Activated CD4-positive, alpha-beta memory T cell treated with anti-CD3 and anti-CD28 coated beads, Interleukin-2, amount 10 ng/mL, durations not matched to agents 7 days and 5 days (primary cell): ENCODE results near the gene EML4. TPM values are rescaled to one million over a fixed set of nuclear protein-coding genes. Genes with fewer than 3 reads are reported as not detected.

Experiments
- CTCF ChIA-PET: fragments of 350-600 bp; sonication (Branson Sonifier 250); formaldehyde crosslinking; loops from one replicate; lab custom pipeline; 2021; ENCODE audit warnings: antibody characterized with exemption, inconsistent platforms; lab: Charles Lee
- POLR2A ChIA-PET: fragments of 350-600 bp; sonication (Branson Sonifier 250); formaldehyde crosslinking; loops from one replicate; lab custom pipeline; 2021; ENCODE audit warnings: antibody characterized with exemption; lab: Charles Lee
- DNase-seq: peaks from one replicate; pipeline ENCODE4 v3.0.0-alpha.2; 2020
- H3K27ac Mint-ChIP-seq: one replicate; pipeline ENCODE4 v1.8.0; 2021; ENCODE audit warnings: mild to moderate bottlenecking, mixed read lengths
- H3K27me3 Mint-ChIP-seq: one replicate; pipeline ENCODE4 v1.8.0; 2021; ENCODE audit warnings: mixed read lengths
- H3K36me3 Mint-ChIP-seq: one replicate; pipeline ENCODE4 v1.8.0; 2021; ENCODE audit warnings: low read depth, mixed read lengths
- H3K4me1 Mint-ChIP-seq: one replicate; pipeline ENCODE4 v1.8.0; 2021; ENCODE audit warnings: mixed read lengths
- H3K4me3 Mint-ChIP-seq: one replicate; pipeline ENCODE4 v1.8.0; 2021; ENCODE audit warnings: mild to moderate bottlenecking, mixed read lengths
- H3K9me3 Mint-ChIP-seq: one replicate; pipeline ENCODE4 v1.8.0; 2021; ENCODE audit warnings: mixed read lengths
- total RNA-seq, 2 experiments: library from RNA; stranded (reverse); gene quantifications; one replicate each; pipeline ENCODE4 v1.2.3, GENCODE V29; 2021

EML4 gene
- total RNA-seq, 2 experiments from 2014 or later = 130 to 133 TPM

GRCh38 chr2:42223067-42223854 is 54.1 kb downstream of the EML4 start:
- H3K27me3 Mint-ChIP-seq = no peaks in the 10 kb centered on the region
- H3K9me3 Mint-ChIP-seq = no peaks in the 10 kb centered on the region
- no peak overlapping the region for H3K4me3 Mint-ChIP-seq
- H3K36me3 Mint-ChIP-seq = peaks cover 44% of the 10 kb centered on the region
- DNase-seq = no peak
- ChIA-PET POLR2A (no interaction called here), CTCF (interaction anchor here (1.1 kb wide), 1 partner anchor 105 kb away, joined by 3 read pairs; no protein-coding TSS in a partner anchor)
- no peak overlapping the region for H3K27ac Mint-ChIP-seq
- peaks cover 39% of the 10 kb centered on the region for H3K4me1 Mint-ChIP-seq

DNA sequence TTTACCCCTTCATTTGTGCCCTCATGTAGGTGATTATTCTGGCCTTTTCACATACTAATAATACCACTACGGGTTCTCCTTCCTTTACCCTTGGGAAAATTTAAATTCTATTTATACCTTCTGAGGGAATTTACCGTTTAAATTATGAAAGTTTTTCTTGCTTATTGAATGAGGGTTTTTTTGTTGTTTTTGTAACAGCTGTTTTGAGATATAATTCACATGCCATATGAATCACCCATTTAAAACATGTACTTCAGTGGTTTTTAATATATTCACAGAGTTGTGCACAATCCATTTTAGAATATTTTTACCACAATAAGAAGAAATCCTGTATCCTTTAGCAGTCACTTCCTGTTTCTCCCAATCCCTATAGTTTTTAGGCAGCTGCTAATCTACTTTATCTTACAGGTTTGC is 54.7 kb downstream of the EML4 start:
- Mint-ChIP-seq H3K27me3 (no peaks in the 10 kb centered on the region), H3K4me1 (peaks cover 38% of the 10 kb centered on the region), H3K9me3 (no peaks in the 10 kb centered on the region), H3K4me3 (no peak overlapping the region), H3K27ac (no peak overlapping the region), H3K36me3 (peaks cover 40% of the 10 kb centered on the region)
- no peak for DNase-seq
- ChIA-PET CTCF (interaction anchor here (1.1 kb wide), 1 partner anchor 104 kb away, joined by 3 read pairs; no protein-coding TSS in a partner anchor), POLR2A (no interaction called here)

GRCh38 chr2:42224422-42225067 is 55.4 kb downstream of the EML4 start:
- peaks cover 39% of the 10 kb centered on the region for H3K4me1 Mint-ChIP-seq
- no peak for DNase-seq
- no peaks in the 10 kb centered on the region for H3K9me3 Mint-ChIP-seq
- no peak overlapping the region for H3K4me3 Mint-ChIP-seq
- POLR2A ChIA-PET = no interaction called here
- CTCF ChIA-PET = no interaction called here
- H3K27ac Mint-ChIP-seq = no peak overlapping the region
- H3K36me3 Mint-ChIP-seq = peaks cover 38% of the 10 kb centered on the region
- H3K27me3 Mint-ChIP-seq = no peaks in the 10 kb centered on the region

- DNase-seq = no peak
- Mint-ChIP-seq H3K4me1 (peaks cover 40% of the 10 kb centered on the region), H3K27me3 (no peaks in the 10 kb centered on the region), H3K27ac (no peak overlapping the region), H3K4me3 (no peak overlapping the region), H3K36me3 (peaks cover 34% of the 10 kb centered on the region), H3K9me3 (no peaks in the 10 kb centered on the region)
- ChIA-PET CTCF (no interaction called here), POLR2A (interaction anchor here (0.7 kb wide), 1 partner anchor 120 kb away, joined by 3 read pairs; no protein-coding TSS in a partner anchor)
These were observed 56.4 kb downstream of the EML4 start for GRCh38 chr2:42225573-42225972.

DNA sequence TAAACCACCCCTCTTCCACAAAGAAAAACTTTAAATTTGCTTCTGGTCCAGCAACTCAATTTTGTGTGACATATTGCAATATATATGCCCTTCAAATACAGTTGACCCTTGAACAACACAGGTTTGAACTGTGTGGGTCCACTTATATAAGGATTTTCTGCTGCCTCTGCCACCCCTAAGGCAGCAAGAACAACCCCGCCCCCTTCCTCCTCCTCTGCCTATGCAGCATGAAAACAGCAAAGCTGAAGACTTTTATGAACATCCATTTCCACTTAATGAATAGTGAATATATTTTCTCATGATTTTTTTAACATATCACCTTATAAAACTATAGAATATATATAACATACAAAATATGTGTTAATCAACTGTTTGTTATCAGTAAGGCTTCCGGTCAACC is 58.3 kb downstream of the EML4 start:
- no peaks in the 10 kb centered on the region for H3K9me3 Mint-ChIP-seq
- ChIA-PET CTCF (interaction anchor here (1.1 to 1.7 kb wide), 2 partner anchors 131 to 139 kb away, joined by 3 to 4 read pairs; no protein-coding TSS in a partner anchor), POLR2A (no interaction called here)
- no peak for DNase-seq
- no peaks in the 10 kb centered on the region for H3K27me3 Mint-ChIP-seq
- peaks cover 48% of the 10 kb centered on the region for H3K4me1 Mint-ChIP-seq
- H3K27ac Mint-ChIP-seq = no peak overlapping the region
- no peak overlapping the region for H3K4me3 Mint-ChIP-seq
- peaks cover 26% of the 10 kb centered on the region for H3K36me3 Mint-ChIP-seq

- no peaks in the 10 kb centered on the region for H3K9me3 Mint-ChIP-seq
- H3K36me3 Mint-ChIP-seq = peaks cover 22% of the 10 kb centered on the region
- H3K27ac Mint-ChIP-seq = no peak overlapping the region
- no peak overlapping the region for H3K4me3 Mint-ChIP-seq
- no peaks in the 10 kb centered on the region for H3K27me3 Mint-ChIP-seq
- peaks cover 47% of the 10 kb centered on the region for H3K4me1 Mint-ChIP-seq
- POLR2A ChIA-PET = no interaction called here
- CTCF ChIA-PET = interaction anchor here (1.1 to 1.7 kb wide), 2 partner anchors 132 to 140 kb away, joined by 3 to 4 read pairs; no protein-coding TSS in a partner anchor
- DNase-seq = no peak
These were observed 58.9 kb downstream of the EML4 start for GRCh38 chr2:42228101-42228500.

GRCh38 chr2:42229949-42230348 is 60.8 kb downstream of the EML4 start:
- H3K27ac Mint-ChIP-seq = no peak overlapping the region
- H3K9me3 Mint-ChIP-seq = no peaks in the 10 kb centered on the region
- POLR2A ChIA-PET = interaction anchor here (0.7 to 0.9 kb wide), 2 partner anchors 9 to 124 kb away, joined by 3 read pairs; no protein-coding TSS in a partner anchor
- H3K4me3 Mint-ChIP-seq = no peak overlapping the region
- DNase-seq = no peak
- peaks cover 34% of the 10 kb centered on the region for H3K4me1 Mint-ChIP-seq
- H3K36me3 Mint-ChIP-seq = peaks cover 13% of the 10 kb centered on the region
- CTCF ChIA-PET = interaction anchor here (0.6 to 1.7 kb wide), 3 partner anchors 9 to 48 kb away, joined by 3 to 4 read pairs (median 3); no protein-coding TSS in a partner anchor
- H3K27me3 Mint-ChIP-seq = no peaks in the 10 kb centered on the region

- Mint-ChIP-seq H3K27me3 (no peaks in the 10 kb centered on the region), H3K4me1 (peaks cover 33% of the 10 kb centered on the region), H3K4me3 (no peak overlapping the region), H3K9me3 (no peaks in the 10 kb centered on the region), H3K27ac (no peak overlapping the region), H3K36me3 (peaks cover 11% of the 10 kb centered on the region)
- CTCF ChIA-PET = interaction anchor here (1.1 kb wide), 1 partner anchor 36 kb away, joined by 3 read pairs; no protein-coding TSS in a partner anchor
- POLR2A ChIA-PET = no interaction called here
- DNase-seq = no peak
These were observed 61.7 kb downstream of the EML4 start for GRCh38 chr2:42230891-42231290.

GRCh38 chr2:42232024-42232423 is 62.9 kb downstream of the EML4 start:
- no peak for DNase-seq
- H3K36me3 Mint-ChIP-seq = peaks cover 12% of the 10 kb centered on the region
- CTCF ChIA-PET = no interaction called here
- no peaks in the 10 kb centered on the region for H3K9me3 Mint-ChIP-seq
- H3K4me3 Mint-ChIP-seq = no peak overlapping the region
- H3K4me1 Mint-ChIP-seq = peaks cover 30% of the 10 kb centered on the region
- H3K27ac Mint-ChIP-seq = no peak overlapping the region
- POLR2A ChIA-PET = no interaction called here
- no peaks in the 10 kb centered on the region for H3K27me3 Mint-ChIP-seq

GRCh38 chr2:42233976-42234441 is 64.9 kb downstream of the EML4 start:
- H3K4me1 Mint-ChIP-seq = peaks cover 35% of the 10 kb centered on the region

DNA sequence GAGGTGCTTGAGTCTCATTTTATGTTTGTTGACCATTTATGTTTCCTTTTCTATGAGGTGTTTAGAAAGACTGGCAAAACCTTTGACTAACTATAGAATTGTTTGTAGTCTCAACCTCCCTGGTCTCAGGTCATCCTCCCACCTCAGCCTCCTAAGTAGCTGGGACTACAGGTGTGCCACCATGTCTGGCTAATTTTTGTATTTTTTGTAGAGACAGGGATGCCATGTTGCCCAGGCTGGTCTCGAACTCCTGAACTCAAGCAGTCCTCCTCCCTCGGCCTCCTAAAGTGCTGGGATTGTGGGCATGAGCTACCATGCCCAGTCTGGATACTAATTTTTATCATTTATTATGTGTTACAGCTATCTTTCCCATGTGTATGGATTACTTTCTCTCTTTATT is 67.8 kb downstream of the EML4 start:
- CTCF ChIA-PET = interaction anchor here (0.6 kb wide), 1 partner anchor 367 kb away, joined by 3 read pairs; no protein-coding TSS in a partner anchor
- Mint-ChIP-seq H3K4me1 (peaks cover 35% of the 10 kb centered on the region), H3K36me3 (peaks cover 9% of the 10 kb centered on the region), H3K9me3 (no peaks in the 10 kb centered on the region), H3K27me3 (no peaks in the 10 kb centered on the region), H3K4me3 (no peak overlapping the region), H3K27ac (no peak overlapping the region)
- POLR2A ChIA-PET = no interaction called here
- DNase-seq = no peak

More at GRCh38 chr2:42233976-42234441, 64.9 kb downstream of the EML4 start:
- Mint-ChIP-seq H3K36me3 (peaks cover 9% of the 10 kb centered on the region), H3K4me3 (no peak overlapping the region), H3K9me3 (no peaks in the 10 kb centered on the region), H3K27ac (no peak overlapping the region), H3K27me3 (no peaks in the 10 kb centered on the region)
- DNase-seq = no peak
- POLR2A ChIA-PET = interaction anchor here (0.8 kb wide), 1 partner anchor 8 kb away, joined by 4 read pairs; no protein-coding TSS in a partner anchor
- CTCF ChIA-PET = interaction anchor here (2.0 kb wide), 1 partner anchor 138 kb away, joined by 4 read pairs; no protein-coding TSS in a partner anchor

GRCh38 chr2:42238644-42239288 is 69.6 kb downstream of the EML4 start:
- Mint-ChIP-seq H3K9me3 (no peaks in the 10 kb centered on the region), H3K27me3 (no peaks in the 10 kb centered on the region), H3K4me3 (no peak overlapping the region), H3K36me3 (peaks cover 9% of the 10 kb centered on the region), H3K27ac (no peak overlapping the region), H3K4me1 (peaks cover 35% of the 10 kb centered on the region)
- DNase-seq = peak; percentile 43
- ChIA-PET POLR2A (interaction anchor here (0.9 to 1.3 kb wide), 2 partner anchors 9 to 28 kb away, joined by 3 to 4 read pairs; no protein-coding TSS in a partner anchor), CTCF (interaction anchor here (0.7 to 5.1 kb wide), 5 partner anchors 11 to 151 kb away, joined by 3 to 39 read pairs (median 3); no protein-coding TSS in a partner anchor)
